ENCODE data around the gene CFAP97D2.
"Not testable (repeated sequence)": the region's sequence is repeated elsewhere in the genome, so short reads cannot be mapped to it uniquely, and the experiment has no call there.

The CFAP97D2 gene

GRCh38 chr13:114179087-114179658 is at the start of gene CFAP97D2:
TSS of gene CFAP97D2 (plus strand) at chr13:114179257. CDS start at chr13:114179331, 74 bp downstream.
- no peak for DNase-seq (ENCODE audit: low spot score)

- DNase-seq (ENCODE audit: low spot score) = no peak
These were observed 49.4 kb upstream of the CFAP97D2 start for GRCh38 chr13:114129649-114130062.

GRCh38 chr13:114130131-114130836 is 48.8 kb upstream of the CFAP97D2 start:
- DNase-seq (ENCODE audit: low spot score) = no peak

- DNase-seq (ENCODE audit: low spot score) = peak; percentile 86
These were observed 48.0 kb upstream of the CFAP97D2 start for GRCh38 chr13:114130837-114131582.

- DNase-seq (ENCODE audit: low spot score) = peak; percentile 47
These were observed 47.3 kb upstream of the CFAP97D2 start for GRCh38 chr13:114131583-114132418.

- DNase-seq (ENCODE audit: low spot score) = peak; percentile 99
These were observed 46.5 kb upstream of the CFAP97D2 start, which contains the start of gene RASA3 for GRCh38 chr13:114132419-114133121. TSS of gene RASA3 (minus strand) at chr13:114132623. CDS start at chr13:114132489, 134 bp downstream.

GRCh38 chr13:114133126-114133525 is 45.9 kb upstream of the CFAP97D2 start:
- DNase-seq (ENCODE audit: low spot score) = not testable (repeated sequence)

- not testable (repeated sequence) for DNase-seq (ENCODE audit: low spot score)
These were observed 45.5 kb upstream of the CFAP97D2 start for GRCh38 chr13:114133552-114133951.

- no peak for DNase-seq (ENCODE audit: low spot score)
These were observed 44.7 kb upstream of the CFAP97D2 start for GRCh38 chr13:114134111-114134943.

GRCh38 chr13:114134944-114135610 is 44.0 kb upstream of the CFAP97D2 start:
- no peak for DNase-seq (ENCODE audit: low spot score)

GRCh38 chr13:114135731-114136171 is 43.3 kb upstream of the CFAP97D2 start:
- DNase-seq (ENCODE audit: low spot score) = no peak

GRCh38 chr13:114136576-114136975 is 42.5 kb upstream of the CFAP97D2 start:
- no peak for DNase-seq (ENCODE audit: low spot score)

GRCh38 chr13:114140131-114140905 is 38.7 kb upstream of the CFAP97D2 start:
- no peak for DNase-seq (ENCODE audit: low spot score)

GRCh38 chr13:114140906-114141250 is 38.2 kb upstream of the CFAP97D2 start:
- no peak for DNase-seq (ENCODE audit: low spot score)

GRCh38 chr13:114141261-114141996 is 37.6 kb upstream of the CFAP97D2 start:
- no peak for DNase-seq (ENCODE audit: low spot score)

- DNase-seq (ENCODE audit: low spot score) = no peak
These were observed 36.9 kb upstream of the CFAP97D2 start for GRCh38 chr13:114142137-114142550.

- no peak for DNase-seq (ENCODE audit: low spot score)
These were observed 36.2 kb upstream of the CFAP97D2 start for GRCh38 chr13:114142640-114143490.
